Measurements from ENCODE around the gene SHMT2. TPM values are rescaled to one million over a fixed set of nuclear protein-coding genes. Genes with fewer than 3 reads are reported as not detected.

SHMT2 gene
- total and polyA plus RNA-seq, 2 experiments from 2014 or later: 125 to 387 TPM

- Mint-ChIP-seq H3K27me3 (ENCODE audit: insufficient read depth, low read depth, poor library complexity) (peaks cover 40% of the 10 kb centered on the region), H3K9me3 (no peaks in the 10 kb centered on the region; the same call in 2 of the 3 replicates), H3K27ac (no peak overlapping the region), H3K36me3 (ENCODE audit: low read depth) (peaks cover 98% of the 10 kb centered on the region), H3K4me1 (peaks cover 5% of the 10 kb centered on the region; the same call in 2 of the 3 replicates), H3K4me3 (no peak overlapping the region)
- H4K20me1 ChIP-seq (replicated peaks; ENCODE audit: insufficient read depth): no peaks in the 10 kb centered on the region; the same call in 1 of the 2 replicates
- TF ChIP-seq EZH2 (IDR thresholded peaks at IDR 0.05; ENCODE audit: low read depth, unreplicated experiment) (no peak), NANOG (IDR thresholded peaks at IDR 0.05; ENCODE audit: borderline replicate concordance) (no peak), CREB1 (CRISPR knock-in tag; IDR thresholded peaks at IDR 0.05; ENCODE audit: low read depth) (no peak), REST (IDR thresholded peaks at IDR 0.05; ENCODE audit: unreplicated experiment) (no peak), STAT1 (IDR thresholded peaks at IDR 0.05; ENCODE audit: unreplicated experiment) (no peak), POLR2AphosphoS5 (IDR thresholded peaks at IDR 0.05; ENCODE audit: low read depth) (no peak), JUNB (IDR thresholded peaks at IDR 0.05; ENCODE audit: unreplicated experiment) (no peak), EZH2phosphoT487 (IDR thresholded peaks at IDR 0.05; ENCODE audit: unreplicated experiment) (no peak), ZNF331 (CRISPR knock-in tag; IDR thresholded peaks at IDR 0.05; ENCODE audit: low read depth) (no peak)
- TF ChIP-seq, protein P1, sequence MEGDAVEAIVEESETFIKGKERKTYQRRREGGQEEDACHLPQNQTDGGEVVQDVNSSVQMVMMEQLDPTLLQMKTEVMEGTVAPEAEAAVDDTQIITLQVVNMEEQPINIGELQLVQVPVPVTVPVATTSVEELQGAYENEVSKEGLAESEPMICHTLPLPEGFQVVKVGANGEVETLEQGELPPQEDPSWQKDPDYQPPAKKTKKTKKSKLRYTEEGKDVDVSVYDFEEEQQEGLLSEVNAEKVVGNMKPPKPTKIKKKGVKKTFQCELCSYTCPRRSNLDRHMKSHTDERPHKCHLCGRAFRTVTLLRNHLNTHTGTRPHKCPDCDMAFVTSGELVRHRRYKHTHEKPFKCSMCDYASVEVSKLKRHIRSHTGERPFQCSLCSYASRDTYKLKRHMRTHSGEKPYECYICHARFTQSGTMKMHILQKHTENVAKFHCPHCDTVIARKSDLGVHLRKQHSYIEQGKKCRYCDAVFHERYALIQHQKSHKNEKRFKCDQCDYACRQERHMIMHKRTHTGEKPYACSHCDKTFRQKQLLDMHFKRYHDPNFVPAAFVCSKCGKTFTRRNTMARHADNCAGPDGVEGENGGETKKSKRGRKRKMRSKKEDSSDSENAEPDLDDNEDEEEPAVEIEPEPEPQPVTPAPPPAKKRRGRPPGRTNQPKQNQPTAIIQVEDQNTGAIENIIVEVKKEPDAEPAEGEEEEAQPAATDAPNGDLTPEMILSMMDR (conservative IDR thresholded peaks at IDR 0.05; ENCODE audit: low read depth in 2 of 2): no peak
- TF ChIP-seq, protein P2, sequence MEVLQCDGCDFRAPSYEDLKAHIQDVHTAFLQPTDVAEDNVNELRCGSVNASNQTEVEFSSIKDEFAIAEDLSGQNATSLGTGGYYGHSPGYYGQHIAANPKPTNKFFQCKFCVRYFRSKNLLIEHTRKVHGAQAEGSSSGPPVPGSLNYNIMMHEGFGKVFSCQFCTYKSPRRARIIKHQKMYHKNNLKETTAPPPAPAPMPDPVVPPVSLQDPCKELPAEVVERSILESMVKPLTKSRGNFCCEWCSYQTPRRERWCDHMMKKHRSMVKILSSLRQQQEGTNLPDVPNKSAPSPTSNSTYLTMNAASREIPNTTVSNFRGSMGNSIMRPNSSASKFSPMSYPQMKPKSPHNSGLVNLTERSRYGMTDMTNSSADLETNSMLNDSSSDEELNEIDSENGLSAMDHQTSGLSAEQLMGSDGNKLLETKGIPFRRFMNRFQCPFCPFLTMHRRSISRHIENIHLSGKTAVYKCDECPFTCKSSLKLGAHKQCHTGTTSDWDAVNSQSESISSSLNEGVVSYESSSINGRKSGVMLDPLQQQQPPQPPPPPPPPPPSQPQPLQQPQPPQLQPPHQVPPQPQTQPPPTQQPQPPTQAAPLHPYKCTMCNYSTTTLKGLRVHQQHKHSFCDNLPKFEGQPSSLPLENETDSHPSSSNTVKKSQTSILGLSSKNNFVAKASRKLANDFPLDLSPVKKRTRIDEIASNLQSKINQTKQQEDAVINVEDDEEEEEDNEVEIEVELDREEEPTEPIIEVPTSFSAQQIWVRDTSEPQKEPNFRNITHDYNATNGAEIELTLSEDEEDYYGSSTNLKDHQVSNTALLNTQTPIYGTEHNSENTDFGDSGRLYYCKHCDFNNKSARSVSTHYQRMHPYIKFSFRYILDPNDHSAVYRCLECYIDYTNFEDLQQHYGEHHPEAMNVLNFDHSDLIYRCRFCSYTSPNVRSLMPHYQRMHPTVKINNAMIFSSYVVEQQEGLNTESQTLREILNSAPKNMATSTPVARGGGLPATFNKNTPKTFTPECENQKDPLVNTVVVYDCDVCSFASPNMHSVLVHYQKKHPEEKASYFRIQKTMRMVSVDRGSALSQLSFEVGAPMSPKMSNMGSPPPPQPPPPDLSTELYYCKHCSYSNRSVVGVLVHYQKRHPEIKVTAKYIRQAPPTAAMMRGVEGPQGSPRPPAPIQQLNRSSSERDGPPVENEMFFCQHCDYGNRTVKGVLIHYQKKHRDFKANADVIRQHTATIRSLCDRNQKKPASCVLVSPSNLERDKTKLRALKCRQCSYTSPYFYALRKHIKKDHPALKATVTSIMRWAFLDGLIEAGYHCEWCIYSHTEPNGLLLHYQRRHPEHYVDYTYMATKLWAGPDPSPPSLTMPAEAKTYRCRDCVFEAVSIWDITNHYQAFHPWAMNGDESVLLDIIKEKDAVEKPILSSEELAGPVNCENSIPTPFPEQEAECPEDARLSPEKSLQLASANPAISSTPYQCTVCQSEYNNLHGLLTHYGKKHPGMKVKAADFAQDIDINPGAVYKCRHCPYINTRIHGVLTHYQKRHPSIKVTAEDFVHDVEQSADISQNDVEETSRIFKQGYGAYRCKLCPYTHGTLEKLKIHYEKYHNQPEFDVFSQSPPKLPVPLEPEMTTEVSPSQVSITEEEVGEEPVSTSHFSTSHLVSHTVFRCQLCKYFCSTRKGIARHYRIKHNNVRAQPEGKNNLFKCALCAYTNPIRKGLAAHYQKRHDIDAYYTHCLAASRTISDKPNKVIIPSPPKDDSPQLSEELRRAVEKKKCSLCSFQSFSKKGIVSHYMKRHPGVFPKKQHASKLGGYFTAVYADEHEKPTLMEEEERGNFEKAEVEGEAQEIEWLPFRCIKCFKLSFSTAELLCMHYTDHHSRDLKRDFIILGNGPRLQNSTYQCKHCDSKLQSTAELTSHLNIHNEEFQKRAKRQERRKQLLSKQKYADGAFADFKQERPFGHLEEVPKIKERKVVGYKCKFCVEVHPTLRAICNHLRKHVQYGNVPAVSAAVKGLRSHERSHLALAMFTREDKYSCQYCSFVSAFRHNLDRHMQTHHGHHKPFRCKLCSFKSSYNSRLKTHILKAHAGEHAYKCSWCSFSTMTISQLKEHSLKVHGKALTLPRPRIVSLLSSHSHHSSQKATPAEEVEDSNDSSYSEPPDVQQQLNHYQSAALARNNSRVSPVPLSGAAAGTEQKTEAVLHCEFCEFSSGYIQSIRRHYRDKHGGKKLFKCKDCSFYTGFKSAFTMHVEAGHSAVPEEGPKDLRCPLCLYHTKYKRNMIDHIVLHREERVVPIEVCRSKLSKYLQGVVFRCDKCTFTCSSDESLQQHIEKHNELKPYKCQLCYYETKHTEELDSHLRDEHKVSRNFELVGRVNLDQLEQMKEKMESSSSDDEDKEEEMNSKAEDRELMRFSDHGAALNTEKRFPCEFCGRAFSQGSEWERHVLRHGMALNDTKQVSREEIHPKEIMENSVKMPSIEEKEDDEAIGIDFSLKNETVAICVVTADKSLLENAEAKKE (CRISPR knock-in tag; IDR thresholded peaks at IDR 0.05): no peak
- DNase-seq (ENCODE audit: low spot score): no peak
- no peak overlapping the region for H3K27ac ChIP-seq (ENCODE audit: low read depth)
- H2AFZ ChIP-seq: no peak overlapping the region
- H3K27me3 ChIP-seq (ENCODE audit: insufficient read depth): no peaks in the 10 kb centered on the region
- H3K79me2 ChIP-seq (replicated peaks; ENCODE audit: insufficient read depth): no peaks in the 10 kb centered on the region
- H3K36me3 ChIP-seq (ENCODE audit: insufficient read depth): peaks cover 26% of the 10 kb centered on the region
- H3K4me3 ChIP-seq: no peak overlapping the region
- peaks cover 18% of the 10 kb centered on the region for H3F3A ChIP-seq (replicated peaks; ENCODE audit: low read depth)
- H3K9me2 ChIP-seq (ENCODE audit: insufficient read depth): no peaks in the 10 kb centered on the region
- no peak for ATAC-seq
- no peaks in the 10 kb centered on the region for H3K4me1 ChIP-seq (ENCODE audit: insufficient read depth)
- H3K4me2 ChIP-seq: no peak overlapping the region
Measured at GRCh38 chr12:57187222-57188089, 42.1 kb upstream of the SHMT2 start.
